ENCODE results near the gene PPP2R3A. TPM values are rescaled to one million over a fixed set of nuclear protein-coding genes. Genes with fewer than 3 reads are reported as not detected.
A peak's percentile ranks its signal among the peaks of the same experiment; 100 is the strongest.

The PPP2R3A gene
- total and polyA plus RNA-seq, 2 donors (not counting 3 experiments of a cell fraction or from before 2014, with no cell fraction given), result 3.3 to 14.6 TPM

- Histone ChIP-seq H3K27ac (ENCODE audit: insufficient read depth, low read depth, low read length) (peak overlapping the region; percentile 98), H3K4me3 (replicated peaks in 1 of 3; ENCODE audit: insufficient read depth in 1 of 3, low read depth in 1 of 3, low read length in 3 of 3) (peak overlapping the region in 1 of 3 experiments; percentile 31), H3K27me3 (ENCODE audit: control insufficient read depth in 2 of 2, insufficient read depth in 2 of 2, low read length in 2 of 2) (no peaks in the 10 kb centered on the region), H3K4me1 (ENCODE audit: control insufficient read depth, extremely low read depth, insufficient read depth, low read length) (peaks cover 24% of the 10 kb centered on the region), H3K36me3 (ENCODE audit: control insufficient read depth in 2 of 2, extremely low read depth in 1 of 2, insufficient read depth in 2 of 2, low read length in 2 of 2) (no peaks in the 10 kb centered on the region), H3K9ac (replicated peaks; ENCODE audit: extremely low read depth, insufficient read depth, low read length) (peak overlapping the region; percentile 84), H3K4me2 (ENCODE audit: insufficient read depth, low read length) (peak overlapping the region; percentile 92), H3K9me3 (replicated peaks; ENCODE audit: control insufficient read depth, insufficient read depth, low read length) (no peaks in the 10 kb centered on the region), H3K79me2 (ENCODE audit: control insufficient read depth, insufficient read depth, low read length) (no peaks in the 10 kb centered on the region), H2AFZ (ENCODE audit: low read depth, low read length) (peak overlapping the region; percentile 50), H4K20me1 (replicated peaks; ENCODE audit: control insufficient read depth, extremely low read depth, insufficient read depth, low read length) (no peaks in the 10 kb centered on the region), H3K9me1 (replicated peaks; ENCODE audit: control insufficient read depth, extremely low read depth, insufficient read depth, low read length) (no peaks in the 10 kb centered on the region)
- intact Hi-C loops (cut with micrococcal nuclease) (loop anchor here (1.0 kb wide), 1 partner anchor 26 kb away; the partner anchor contains the start of gene PPP2R3A), dilution Hi-C loops (cut with MboI; ENCODE audit: extremely low pct_ligation_motif_present, low sequenced_read_pairs) (no loop called here)
- TF ChIP-seq POLR2A (IDR thresholded peaks at IDR 0.05; ENCODE audit: low read depth, low read length), result no peak
- TF ChIP-seq MAX (IDR thresholded peaks at IDR 0.05; ENCODE audit: insufficient read depth, insufficient read length), result no peak
- TF ChIP-seq MYC (IDR thresholded peaks at IDR 0.05; ENCODE audit: low read depth, low read length), result no peak
- no peak for TF ChIP-seq FOS (IDR thresholded peaks at IDR 0.05; ENCODE audit: borderline replicate concordance, insufficient read depth, low read length)
- TF ChIP-seq JUN (IDR thresholded peaks at IDR 0.05; ENCODE audit: borderline replicate concordance, insufficient read depth, insufficient read length, low read depth), result no peak
- no peak for TF ChIP-seq POLR2AphosphoS5 (IDR thresholded peaks at IDR 0.05; ENCODE audit: insufficient read depth, low read depth, low read length)
- no peak for TF ChIP-seq CTCF (IDR thresholded peaks at IDR 0.05; ENCODE audit: extremely low read depth in 1 of 2, insufficient read depth in 1 of 2, low read depth in 1 of 2, low read length in 2 of 2)
- no peak for TF ChIP-seq GATA2 (IDR thresholded peaks at IDR 0.05; ENCODE audit: insufficient read depth, insufficient read length, low read depth, low read length)
- TF ChIP-seq EZH2 (IDR thresholded peaks at IDR 0.05; ENCODE audit: borderline replicate concordance, low read depth, low read length, severe bottlenecking), result no peak
- DNase-seq (ENCODE audit: low read depth, low spot score), result peak; percentile 86
- BruUV-seq (replicated peaks), result no TSS peak
- FAIRE-seq, result peak; percentile 59
- ChIA-PET POLR2A (interaction anchor here (0.9 kb wide), 1 partner anchor 26 kb away, joined by 5 read pairs; the partner anchor contains the start of gene PPP2R3A), CTCF (interaction anchor here (0.9 to 3.4 kb wide), 4 partner anchors 20 to 1022 kb away, joined by 3 to 16 read pairs (median 9); partner anchors contain the start of gene PPP2R3A)
Observed at GRCh38 chr3:135991621-135992020, 26.1 kb downstream of the PPP2R3A start.

Data from endothelial cell of umbilical vein (primary cell).